ENCODE data around the gene CACNA2D1. TPM values are rescaled to one million over a fixed set of nuclear protein-coding genes. Genes with fewer than 3 reads are reported as not detected.

The CACNA2D1 gene
- total RNA-seq, 1 experiment from 2014 or later, result 0.77 TPM

- ATAC-seq, result no peak
- Histone ChIP-seq H3K27ac (ENCODE audit: low read length) (no peak overlapping the region), H3K9ac (ENCODE audit: low read length) (no peak overlapping the region), H3K4me3 (ENCODE audit: low read length) (no peak overlapping the region), H2AFZ (ENCODE audit: low read length) (no peak overlapping the region), H3K9me3 (ENCODE audit: low read length) (no peaks in the 10 kb centered on the region), H3K27me3 (ENCODE audit: low read length) (peaks cover 12% of the 10 kb centered on the region; the same call in 1 of the 2 replicates), H3K79me2 (ENCODE audit: low read length) (no peaks in the 10 kb centered on the region), H3K4me2 (ENCODE audit: low read length) (no peak overlapping the region), H3F3A (ENCODE audit: low read length, unreplicated experiment) (no peaks in the 10 kb centered on the region), H3K9me2 (replicated peaks; ENCODE audit: low read length) (no peaks in the 10 kb centered on the region), H4K20me1 (ENCODE audit: low read length) (no peaks in the 10 kb centered on the region), H3K4me1 (ENCODE audit: insufficient read depth, low read length) (no peaks in the 10 kb centered on the region), H3K36me3 (ENCODE audit: low read depth, low read length) (no peaks in the 10 kb centered on the region)
- no TSS peak for BruUV-seq (replicated peaks)
- ChIA-PET CTCF (no interaction called here), POLR2A (ENCODE audit: unreplicated experiment) (no interaction called here)
- no peak for DNase-seq
- intact Hi-C loops (cut with micrococcal nuclease), result no loop called here
- TF ChIP-seq CTCF (conservative IDR thresholded peaks at IDR 0.05; ENCODE audit: low read depth, low read length) (no peak), EZH2phosphoT487 (IDR thresholded peaks at IDR 0.05; ENCODE audit: borderline replicate concordance, low read length) (no peak), EZH2 (IDR thresholded peaks at IDR 0.05; ENCODE audit: low read length, unreplicated experiment) (no peak)
These were observed 30.3 kb downstream of the CACNA2D1 start for GRCh38 chr7:82413237-82413636.

GRCh38 chr7:82411732-82412131, 31.8 kb downstream of the CACNA2D1 start:
- ChIA-PET POLR2A (ENCODE audit: unreplicated experiment) (no interaction called here), CTCF (no interaction called here)
- BruUV-seq (replicated peaks), result no TSS peak
- H3K79me2 ChIP-seq (ENCODE audit: low read length), result no peaks in the 10 kb centered on the region
- ATAC-seq, result no peak
- H2AFZ ChIP-seq (ENCODE audit: low read length), result no peak overlapping the region
- peaks cover 12% of the 10 kb centered on the region; the same call in 1 of the 2 replicates for H3K27me3 ChIP-seq (ENCODE audit: low read length)
- no peaks in the 10 kb centered on the region for H4K20me1 ChIP-seq (ENCODE audit: low read length)
- H3K36me3 ChIP-seq (ENCODE audit: low read depth, low read length), result no peaks in the 10 kb centered on the region
- DNase-seq, result no peak
- H3K9me2 ChIP-seq (replicated peaks; ENCODE audit: low read length), result no peaks in the 10 kb centered on the region
- TF ChIP-seq CTCF (conservative IDR thresholded peaks at IDR 0.05; ENCODE audit: low read depth, low read length) (no peak), EZH2 (IDR thresholded peaks at IDR 0.05; ENCODE audit: low read length, unreplicated experiment) (no peak), EZH2phosphoT487 (IDR thresholded peaks at IDR 0.05; ENCODE audit: borderline replicate concordance, low read length) (no peak)
- H3K4me2 ChIP-seq (ENCODE audit: low read length), result no peak overlapping the region
- no peak overlapping the region for H3K9ac ChIP-seq (ENCODE audit: low read length)
- no peak overlapping the region for H3K27ac ChIP-seq (ENCODE audit: low read length)
- no peaks in the 10 kb centered on the region for H3K4me1 ChIP-seq (ENCODE audit: insufficient read depth, low read length)
- H3K9me3 ChIP-seq (ENCODE audit: low read length), result no peaks in the 10 kb centered on the region
- intact Hi-C loops (cut with micrococcal nuclease), result no loop called here
- no peak overlapping the region for H3K4me3 ChIP-seq (ENCODE audit: low read length)
- no peaks in the 10 kb centered on the region for H3F3A ChIP-seq (ENCODE audit: low read length, unreplicated experiment)

GRCh38 chr7:82410461-82410860, 33.1 kb downstream of the CACNA2D1 start:
- Histone ChIP-seq H3K4me1 (ENCODE audit: insufficient read depth, low read length) (no peaks in the 10 kb centered on the region), H4K20me1 (ENCODE audit: low read length) (no peaks in the 10 kb centered on the region), H3K4me2 (ENCODE audit: low read length) (no peak overlapping the region), H3K4me3 (ENCODE audit: low read length) (no peak overlapping the region), H2AFZ (ENCODE audit: low read length) (no peak overlapping the region), H3K27ac (ENCODE audit: low read length) (no peak overlapping the region), H3K27me3 (ENCODE audit: low read length) (peaks cover 12% of the 10 kb centered on the region; the same call in 1 of the 2 replicates), H3K9me2 (replicated peaks; ENCODE audit: low read length) (no peaks in the 10 kb centered on the region), H3K79me2 (ENCODE audit: low read length) (no peaks in the 10 kb centered on the region), H3F3A (ENCODE audit: low read length, unreplicated experiment) (no peaks in the 10 kb centered on the region), H3K9me3 (ENCODE audit: low read length) (no peaks in the 10 kb centered on the region), H3K36me3 (ENCODE audit: low read depth, low read length) (no peaks in the 10 kb centered on the region), H3K9ac (ENCODE audit: low read length) (no peak overlapping the region)
- TF ChIP-seq EZH2 (IDR thresholded peaks at IDR 0.05; ENCODE audit: low read length, unreplicated experiment) (no peak), CTCF (conservative IDR thresholded peaks at IDR 0.05; ENCODE audit: low read depth, low read length) (no peak), EZH2phosphoT487 (IDR thresholded peaks at IDR 0.05; ENCODE audit: borderline replicate concordance, low read length) (no peak)
- intact Hi-C loops (cut with micrococcal nuclease), result no loop called here
- ATAC-seq (no peak), DNase-seq (no peak)
- POLR2A ChIA-PET (ENCODE audit: unreplicated experiment), result no interaction called here
- BruUV-seq (replicated peaks), result no TSS peak
- CTCF ChIA-PET, result no interaction called here

All from PC-3 (cell line).